T-helper 17 cell (primary cell): ENCODE measurements around the gene PARM1. TPM values are rescaled to one million over a fixed set of nuclear protein-coding genes. Genes with fewer than 3 reads are reported as not detected.
"Not testable (repeated sequence)": the region's sequence is repeated elsewhere in the genome, so short reads cannot be mapped to it uniquely, and the experiment has no call there.

Experiments used
- ATAC-seq: fragments of 150-1000 bp; cut with Tn5 transposase; 2 replicates; pipeline ENCODE4 v1.10.0; 2021; ENCODE audit warnings: mild to moderate bottlenecking, moderate library complexity
- DNase-seq, 3 donors: peaks; one replicate each; pipeline versions ENCODE4 v3.0.0 to v3.0.0-alpha.2; 2020 to 2021
- H3K9me3 ChIP-seq: one replicate; pipeline ENCODE4 v1.7.0; 2013; ENCODE audit warnings: low read length, mild to moderate bottlenecking; ENCODE audit not compliant: control insufficient read depth, poor library complexity, severe bottlenecking
- H3K27ac Mint-ChIP-seq: one replicate; pipeline ENCODE4 v1.8.0; 2022; ENCODE audit warnings: mild to moderate bottlenecking, moderate library complexity, mixed read lengths
- H3K27me3 Mint-ChIP-seq: one replicate; pipeline ENCODE4 v1.8.0; 2022; ENCODE audit warnings: mixed read lengths
- H3K36me3 Mint-ChIP-seq: one replicate; pipeline ENCODE4 v1.8.0; 2022; ENCODE audit warnings: low read depth, mixed read lengths
- H3K4me1 Mint-ChIP-seq: one replicate; pipeline ENCODE4 v1.8.0; 2022; ENCODE audit warnings: mild to moderate bottlenecking, mixed read lengths
- H3K4me3 Mint-ChIP-seq: one replicate; pipeline ENCODE4 v1.8.0; 2022; ENCODE audit warnings: mild to moderate bottlenecking, moderate library complexity, mixed read lengths
- total RNA-seq, 4 donors: library from RNA in 2 of 4; stranded (reverse) in 2 of 4; gene quantifications; one replicate each; pipeline ENCODE4 v1.2.3 and lab custom pipeline; 2022 to 2026

PARM1 gene
- total RNA-seq, 2 donors from 2014 or later, result 0.13 to 0.52 TPM

DNA sequence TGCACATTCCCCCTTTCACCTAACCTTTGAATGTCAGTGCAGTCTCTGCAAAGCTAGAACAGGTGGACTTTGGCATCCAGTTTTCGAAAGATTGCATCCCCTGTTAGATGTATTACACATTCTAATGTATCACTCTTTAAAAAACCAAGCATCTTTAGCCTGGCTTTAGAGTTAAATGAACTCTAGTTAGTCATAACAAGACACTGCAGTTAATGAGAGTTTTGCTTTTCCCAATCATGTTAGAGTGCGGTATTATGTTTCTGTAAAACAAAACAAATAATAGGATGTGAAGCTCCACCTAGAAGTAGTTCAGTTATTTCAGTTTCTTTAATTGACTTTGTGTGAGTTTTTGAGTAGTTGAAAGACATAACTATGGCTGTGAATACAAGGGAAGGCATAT, 42.2 kb downstream of the PARM1 start:
- Mint-ChIP-seq H3K36me3 (no peaks in the 10 kb centered on the region), H3K4me1 (no peaks in the 10 kb centered on the region), H3K4me3 (no peak overlapping the region), H3K27me3 (peaks cover 7% of the 10 kb centered on the region), H3K27ac (no peak overlapping the region)
- DNase-seq (no peak), ATAC-seq (no peak)
- no peaks in the 10 kb centered on the region for H3K9me3 ChIP-seq

DNA sequence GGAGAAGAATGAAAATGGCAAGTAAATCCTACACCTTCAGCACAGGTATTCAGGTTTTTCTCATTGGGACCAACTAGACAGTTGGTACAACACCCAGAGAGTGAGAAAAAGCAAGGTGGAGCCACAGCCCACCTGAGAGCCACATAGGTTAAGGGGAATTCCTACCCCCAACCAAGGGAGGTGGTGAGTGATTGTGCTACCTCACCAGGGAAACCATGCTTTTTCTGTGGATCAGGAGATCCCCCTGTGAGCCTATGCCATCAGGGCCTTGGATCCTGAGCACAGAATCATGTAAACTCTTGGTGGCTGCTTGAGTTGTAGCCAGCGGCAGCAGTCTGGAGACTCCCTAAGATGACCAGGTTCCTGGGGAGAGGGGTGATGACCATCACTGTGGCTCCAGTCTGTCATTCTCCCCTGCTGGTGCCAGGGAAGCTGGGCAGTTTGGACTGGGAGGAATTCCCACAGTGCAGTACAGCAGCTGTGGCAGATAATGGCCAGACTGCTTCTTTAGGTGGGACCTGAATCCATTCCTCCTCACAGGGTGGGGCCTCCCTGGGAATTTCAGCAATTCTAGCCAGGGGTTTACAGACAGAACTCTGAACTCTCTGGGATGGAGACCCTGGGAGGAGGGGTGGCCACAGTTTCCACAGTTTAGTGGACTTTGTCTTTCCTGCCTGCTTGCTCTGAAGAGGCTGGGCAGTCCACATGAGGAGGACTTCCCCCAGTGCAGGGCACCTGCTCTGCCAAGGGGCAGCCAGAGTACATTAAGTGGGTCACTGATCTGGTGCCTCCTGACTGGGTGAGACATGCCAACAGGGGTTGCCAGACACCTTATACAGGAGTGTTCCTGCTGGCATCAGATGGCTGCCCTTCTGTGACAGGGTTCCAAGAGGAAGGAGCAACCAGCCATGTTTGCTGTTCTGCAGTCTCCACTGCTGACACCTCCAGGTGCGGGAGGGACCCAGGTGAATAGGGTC, 43.2 kb downstream of the PARM1 start:
- no peaks in the 10 kb centered on the region for H3K36me3 Mint-ChIP-seq
- no peak for ATAC-seq
- DNase-seq, result no peak
- H3K27me3 Mint-ChIP-seq, result peaks cover 7% of the 10 kb centered on the region
- H3K27ac Mint-ChIP-seq, result no peak overlapping the region
- H3K9me3 ChIP-seq, result no peaks in the 10 kb centered on the region
- no peak overlapping the region for H3K4me3 Mint-ChIP-seq
- no peaks in the 10 kb centered on the region for H3K4me1 Mint-ChIP-seq

GRCh38 chr4:74982546-74983252, 49.8 kb downstream of the PARM1 start:
- Mint-ChIP-seq H3K27ac (no peak overlapping the region), H3K4me3 (no peak overlapping the region), H3K36me3 (no peaks in the 10 kb centered on the region), H3K4me1 (no peaks in the 10 kb centered on the region), H3K27me3 (no peaks in the 10 kb centered on the region)
- H3K9me3 ChIP-seq, result no peaks in the 10 kb centered on the region
- DNase-seq, result no peak
- ATAC-seq, result no peak

DNA sequence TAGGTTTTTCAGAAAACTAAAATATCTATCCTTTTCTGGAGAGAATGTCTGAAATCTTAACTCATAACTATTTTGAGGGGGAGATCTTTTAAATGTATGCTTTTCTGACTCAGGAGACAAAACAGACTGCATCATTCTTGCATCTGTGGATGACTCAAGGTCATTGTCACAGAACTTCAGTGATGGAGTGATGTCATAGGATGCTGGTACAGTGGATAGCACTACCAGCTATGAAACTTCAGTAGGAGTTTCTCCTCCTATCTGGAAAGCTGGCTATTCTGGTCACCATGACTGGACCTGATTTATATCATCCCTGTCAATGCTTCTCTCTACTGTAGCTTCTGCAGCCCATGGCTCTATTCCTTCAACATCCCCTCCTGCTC, 50.3 kb downstream of the PARM1 start:
- no peak overlapping the region for H3K27ac Mint-ChIP-seq
- no peaks in the 10 kb centered on the region for H3K36me3 Mint-ChIP-seq
- H3K4me1 Mint-ChIP-seq, result no peaks in the 10 kb centered on the region
- ATAC-seq, result no peak
- no peaks in the 10 kb centered on the region for H3K9me3 ChIP-seq
- H3K27me3 Mint-ChIP-seq, result no peaks in the 10 kb centered on the region
- DNase-seq, result no peak
- H3K4me3 Mint-ChIP-seq, result no peak overlapping the region

DNA sequence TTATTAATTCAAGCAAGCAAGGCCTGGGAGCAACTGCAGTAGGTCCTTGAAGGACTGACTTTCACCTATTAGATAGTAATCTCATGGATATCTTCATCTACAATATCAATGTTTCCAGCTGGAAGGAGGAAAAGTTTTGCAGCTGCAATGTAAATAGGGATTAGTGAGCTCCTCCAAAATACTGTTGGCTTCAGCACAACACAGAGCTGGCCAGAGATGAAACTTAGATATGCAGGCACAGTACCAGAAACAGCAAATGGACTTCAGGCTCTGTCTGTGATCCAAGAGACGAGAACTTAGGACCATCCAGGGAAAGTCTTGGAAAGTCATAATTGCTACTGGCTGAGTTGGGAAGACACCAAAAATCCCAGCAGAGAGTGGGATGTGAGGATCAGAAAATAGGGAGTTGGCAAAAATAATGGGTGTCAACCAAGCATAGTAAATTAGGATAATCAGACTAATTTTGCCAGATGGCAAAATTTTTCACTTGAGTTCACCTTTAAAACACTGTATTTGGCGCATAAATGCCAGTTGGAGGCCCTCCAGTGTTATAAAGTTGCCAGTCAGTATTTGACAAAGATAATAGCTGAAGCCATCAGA, 57.5 kb downstream of the PARM1 start:
- DNase-seq, result no peak
- H3K9me3 ChIP-seq, result no peaks in the 10 kb centered on the region
- H3K36me3 Mint-ChIP-seq, result no peaks in the 10 kb centered on the region
- H3K4me1 Mint-ChIP-seq, result no peaks in the 10 kb centered on the region
- H3K27me3 Mint-ChIP-seq, result no peaks in the 10 kb centered on the region
- H3K4me3 Mint-ChIP-seq, result no peak overlapping the region
- no peak for ATAC-seq
- H3K27ac Mint-ChIP-seq, result no peak overlapping the region

- not testable (repeated sequence) for H3K36me3 Mint-ChIP-seq, ATAC-seq, H3K27me3 Mint-ChIP-seq, H3K9me3 ChIP-seq, H3K4me3 Mint-ChIP-seq, H3K27ac Mint-ChIP-seq, H3K4me1 Mint-ChIP-seq, DNase-seq
Observed at GRCh38 chr4:74994436-74994835, 61.5 kb downstream of the PARM1 start.

DNA sequence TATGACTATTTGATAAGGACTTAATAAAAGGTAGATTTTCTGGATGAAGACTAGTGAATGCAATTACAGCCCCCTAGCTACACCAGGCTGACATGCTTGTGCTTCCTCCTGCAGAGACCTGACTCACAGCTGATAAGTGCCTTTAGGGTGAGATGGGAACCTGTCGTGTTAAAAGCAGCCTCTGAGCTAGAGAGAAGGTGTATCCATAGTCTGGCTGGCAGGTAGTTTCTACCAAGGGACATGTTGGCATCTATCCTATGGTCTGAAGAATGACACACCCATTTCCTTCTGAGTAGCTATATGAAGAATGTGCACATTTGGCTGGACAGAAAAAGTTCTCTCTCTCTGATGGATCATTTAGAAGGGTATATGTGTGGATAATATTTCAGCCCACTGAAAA, 64.1 kb downstream of the PARM1 start:
- no peak for ATAC-seq
- Mint-ChIP-seq H3K27me3 (peaks cover 6% of the 10 kb centered on the region), H3K27ac (no peak overlapping the region), H3K36me3 (no peaks in the 10 kb centered on the region), H3K4me3 (no peak overlapping the region), H3K4me1 (no peaks in the 10 kb centered on the region)
- no peaks in the 10 kb centered on the region for H3K9me3 ChIP-seq
- no peak for DNase-seq

- no peaks in the 10 kb centered on the region for H3K9me3 ChIP-seq
- Mint-ChIP-seq H3K27ac (no peak overlapping the region), H3K36me3 (no peaks in the 10 kb centered on the region), H3K4me1 (no peaks in the 10 kb centered on the region), H3K4me3 (no peak overlapping the region), H3K27me3 (peaks cover 6% of the 10 kb centered on the region)
- ATAC-seq (no peak), DNase-seq (no peak)
Observed at GRCh38 chr4:74997948-74998729, 65.2 kb downstream of the PARM1 start.

DNA sequence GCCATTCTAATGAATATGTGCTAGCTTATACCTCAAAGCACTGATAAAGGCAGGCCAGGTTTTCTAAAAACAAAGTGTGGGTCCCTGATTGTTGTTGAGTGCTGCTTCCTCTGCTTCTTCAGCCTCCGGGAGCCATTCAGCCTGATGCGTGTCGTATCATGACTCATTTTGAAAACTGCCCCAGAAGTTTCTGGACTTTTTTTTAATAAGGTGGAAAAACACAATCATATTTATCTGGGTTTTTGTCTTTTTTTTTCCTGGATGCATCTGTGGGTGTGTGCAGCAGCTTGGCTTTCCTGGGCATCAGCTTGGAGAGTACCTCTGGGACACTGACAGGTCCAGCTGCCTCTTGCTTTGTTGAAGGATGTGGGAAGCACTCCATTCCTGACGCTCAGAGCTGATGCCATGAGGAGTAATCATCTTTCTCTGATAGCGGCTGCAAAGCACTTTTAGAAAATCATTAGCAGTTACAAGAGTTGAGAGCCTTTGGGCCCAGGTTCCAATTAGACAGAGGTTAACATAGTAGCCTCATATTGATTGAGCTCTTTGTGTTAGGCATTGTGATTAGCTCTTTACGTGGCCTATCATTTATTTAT, 66.9 kb downstream of the PARM1 start:
- H3K27ac Mint-ChIP-seq, result no peak overlapping the region
- H3K4me1 Mint-ChIP-seq, result no peaks in the 10 kb centered on the region
- ATAC-seq, result no peak
- no peaks in the 10 kb centered on the region for H3K36me3 Mint-ChIP-seq
- H3K27me3 Mint-ChIP-seq, result peaks cover 6% of the 10 kb centered on the region
- DNase-seq, result no peak
- H3K9me3 ChIP-seq, result no peaks in the 10 kb centered on the region
- H3K4me3 Mint-ChIP-seq, result no peak overlapping the region

GRCh38 chr4:75001871-75002270, 69.0 kb downstream of the PARM1 start:
- no peaks in the 10 kb centered on the region for H3K9me3 ChIP-seq
- no peak overlapping the region for H3K4me3 Mint-ChIP-seq
- DNase-seq, result no peak
- ATAC-seq, result no peak
- no peaks in the 10 kb centered on the region for H3K36me3 Mint-ChIP-seq
- peaks cover 6% of the 10 kb centered on the region for H3K27me3 Mint-ChIP-seq
- no peak overlapping the region for H3K27ac Mint-ChIP-seq
- no peaks in the 10 kb centered on the region for H3K4me1 Mint-ChIP-seq

- no peak for DNase-seq
- Mint-ChIP-seq H3K4me3 (no peak overlapping the region), H3K4me1 (no peaks in the 10 kb centered on the region), H3K27ac (no peak overlapping the region), H3K36me3 (no peaks in the 10 kb centered on the region), H3K27me3 (peaks cover 6% of the 10 kb centered on the region)
- no peak for ATAC-seq
- no peaks in the 10 kb centered on the region for H3K9me3 ChIP-seq
Observed at GRCh38 chr4:75002381-75002780, 69.5 kb downstream of the PARM1 start.

DNA sequence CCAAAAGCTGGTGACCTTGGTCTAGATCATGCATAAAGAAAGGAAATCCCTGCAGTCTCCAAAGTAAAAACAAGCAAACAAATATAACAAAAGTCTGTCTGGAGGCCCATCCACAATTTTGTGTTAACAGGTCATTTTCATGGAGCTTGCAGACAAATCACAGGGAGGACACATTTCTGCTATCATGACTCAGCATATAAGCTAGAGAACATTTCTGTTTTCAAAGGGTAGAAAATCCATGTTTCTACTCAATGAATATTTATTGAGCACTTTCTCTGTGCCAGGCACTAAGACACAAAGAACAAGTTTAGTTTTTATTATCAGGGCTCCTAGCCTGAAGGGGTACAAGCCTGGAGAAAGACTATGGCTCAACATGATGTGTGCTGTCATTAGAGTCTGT, 71.1 kb downstream of the PARM1 start:
- ATAC-seq, result no peak
- H3K27ac Mint-ChIP-seq, result no peak overlapping the region
- H3K9me3 ChIP-seq, result no peaks in the 10 kb centered on the region
- H3K36me3 Mint-ChIP-seq, result no peaks in the 10 kb centered on the region
- DNase-seq, result no peak
- H3K27me3 Mint-ChIP-seq, result peaks cover under 1% of the 10 kb centered on the region
- no peak overlapping the region for H3K4me3 Mint-ChIP-seq
- H3K4me1 Mint-ChIP-seq, result no peaks in the 10 kb centered on the region
